Endothelial cell of umbilical vein (primary cell): Measurements from ENCODE around the gene TEC.

ENCODE experiments used
- EZH2 ChIP-seq: IDR thresholded peaks from 2 replicates; pipeline ENCODE4 v1.6.1; 2012; ENCODE audit warnings: borderline replicate concordance, low read depth, mild to moderate bottlenecking, moderate library complexity, low read length, inconsistent platforms; ENCODE audit not compliant: severe bottlenecking
- JUN ChIP-seq: IDR thresholded peaks from 2 replicates; pipeline ENCODE4 v1.6.1; 2011; ENCODE audit warnings: borderline replicate concordance, low read depth; ENCODE audit not compliant: insufficient read length, insufficient read depth
- POLR2A ChIP-seq: IDR thresholded peaks from 2 replicates; pipeline ENCODE4 v1.6.1; 2012; ENCODE audit warnings: low read depth, mild to moderate bottlenecking, control low read depth, low read length
- TF ChIP-seq, protein P1 (sequence below), 2 donors: IDR thresholded peaks; 1 replicate in 1 of 2; 2 replicates in 1 of 2; pipeline ENCODE4 v1.5.1; 2011; ENCODE audit warnings: low read length in 2 of 2, mild to moderate bottlenecking in 2 of 2, moderate library complexity in 2 of 2, control low read depth in 1 of 2, inconsistent platforms in 1 of 2, low read depth in 1 of 2; ENCODE audit not compliant: insufficient read depth in 1 of 2; ENCODE audit errors: extremely low read depth in 1 of 2
- TF ChIP-seq, protein P2 (sequence below): IDR thresholded peaks from 2 replicates; pipeline ENCODE4 v1.6.1; 2011; ENCODE audit not compliant: insufficient read depth, insufficient read length

DNA sequence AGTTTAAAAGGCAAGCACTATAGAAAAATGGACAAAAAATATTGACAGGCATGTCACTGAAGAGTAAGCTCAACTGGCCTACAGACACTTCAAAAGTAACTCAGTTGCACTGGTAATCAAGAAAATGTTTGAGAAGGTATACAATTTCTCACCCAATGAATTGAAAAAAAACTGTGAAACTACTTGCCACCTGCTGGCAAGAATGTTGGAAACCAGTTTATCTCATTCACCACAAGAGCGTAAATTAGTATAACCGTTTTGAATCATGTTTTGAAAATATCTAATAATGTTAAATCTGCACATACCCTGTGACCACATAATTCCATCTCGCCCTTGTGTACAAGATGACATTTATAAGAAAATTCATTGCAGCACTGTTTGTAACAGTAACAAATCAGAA lies 167.3 kb downstream of the TEC start:
- TF ChIP-seq, protein P1, sequence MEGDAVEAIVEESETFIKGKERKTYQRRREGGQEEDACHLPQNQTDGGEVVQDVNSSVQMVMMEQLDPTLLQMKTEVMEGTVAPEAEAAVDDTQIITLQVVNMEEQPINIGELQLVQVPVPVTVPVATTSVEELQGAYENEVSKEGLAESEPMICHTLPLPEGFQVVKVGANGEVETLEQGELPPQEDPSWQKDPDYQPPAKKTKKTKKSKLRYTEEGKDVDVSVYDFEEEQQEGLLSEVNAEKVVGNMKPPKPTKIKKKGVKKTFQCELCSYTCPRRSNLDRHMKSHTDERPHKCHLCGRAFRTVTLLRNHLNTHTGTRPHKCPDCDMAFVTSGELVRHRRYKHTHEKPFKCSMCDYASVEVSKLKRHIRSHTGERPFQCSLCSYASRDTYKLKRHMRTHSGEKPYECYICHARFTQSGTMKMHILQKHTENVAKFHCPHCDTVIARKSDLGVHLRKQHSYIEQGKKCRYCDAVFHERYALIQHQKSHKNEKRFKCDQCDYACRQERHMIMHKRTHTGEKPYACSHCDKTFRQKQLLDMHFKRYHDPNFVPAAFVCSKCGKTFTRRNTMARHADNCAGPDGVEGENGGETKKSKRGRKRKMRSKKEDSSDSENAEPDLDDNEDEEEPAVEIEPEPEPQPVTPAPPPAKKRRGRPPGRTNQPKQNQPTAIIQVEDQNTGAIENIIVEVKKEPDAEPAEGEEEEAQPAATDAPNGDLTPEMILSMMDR (IDR thresholded peaks at IDR 0.05; ENCODE audit: extremely low read depth in 1 of 2, insufficient read depth in 1 of 2, low read depth in 1 of 2, low read length in 2 of 2): no peak
- TF ChIP-seq EZH2 (no peak), POLR2A (no peak), JUN (no peak)
- TF ChIP-seq, protein P2, sequence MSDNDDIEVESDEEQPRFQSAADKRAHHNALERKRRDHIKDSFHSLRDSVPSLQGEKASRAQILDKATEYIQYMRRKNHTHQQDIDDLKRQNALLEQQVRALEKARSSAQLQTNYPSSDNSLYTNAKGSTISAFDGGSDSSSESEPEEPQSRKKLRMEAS: no peak
